Measurements from ENCODE around the gene AP5S1.

Gene AP5S1

GRCh38 chr20:3798373-3798768 is 22.0 kb upstream of the AP5S1 start:
- TF ChIP-seq, protein P1, sequence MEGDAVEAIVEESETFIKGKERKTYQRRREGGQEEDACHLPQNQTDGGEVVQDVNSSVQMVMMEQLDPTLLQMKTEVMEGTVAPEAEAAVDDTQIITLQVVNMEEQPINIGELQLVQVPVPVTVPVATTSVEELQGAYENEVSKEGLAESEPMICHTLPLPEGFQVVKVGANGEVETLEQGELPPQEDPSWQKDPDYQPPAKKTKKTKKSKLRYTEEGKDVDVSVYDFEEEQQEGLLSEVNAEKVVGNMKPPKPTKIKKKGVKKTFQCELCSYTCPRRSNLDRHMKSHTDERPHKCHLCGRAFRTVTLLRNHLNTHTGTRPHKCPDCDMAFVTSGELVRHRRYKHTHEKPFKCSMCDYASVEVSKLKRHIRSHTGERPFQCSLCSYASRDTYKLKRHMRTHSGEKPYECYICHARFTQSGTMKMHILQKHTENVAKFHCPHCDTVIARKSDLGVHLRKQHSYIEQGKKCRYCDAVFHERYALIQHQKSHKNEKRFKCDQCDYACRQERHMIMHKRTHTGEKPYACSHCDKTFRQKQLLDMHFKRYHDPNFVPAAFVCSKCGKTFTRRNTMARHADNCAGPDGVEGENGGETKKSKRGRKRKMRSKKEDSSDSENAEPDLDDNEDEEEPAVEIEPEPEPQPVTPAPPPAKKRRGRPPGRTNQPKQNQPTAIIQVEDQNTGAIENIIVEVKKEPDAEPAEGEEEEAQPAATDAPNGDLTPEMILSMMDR (IDR thresholded peaks at IDR 0.05; ENCODE audit: extremely low read depth, insufficient read depth, missing control alignments), result no peak
- in situ Hi-C loops (cut with MboI; ENCODE audit: low pct_unique_long_range_greater_than_20kb, low sequenced_read_pairs, unreplicated experiment), result no loop called here
- DNase-seq (ENCODE audit: low spot score), result no peak

DNA sequence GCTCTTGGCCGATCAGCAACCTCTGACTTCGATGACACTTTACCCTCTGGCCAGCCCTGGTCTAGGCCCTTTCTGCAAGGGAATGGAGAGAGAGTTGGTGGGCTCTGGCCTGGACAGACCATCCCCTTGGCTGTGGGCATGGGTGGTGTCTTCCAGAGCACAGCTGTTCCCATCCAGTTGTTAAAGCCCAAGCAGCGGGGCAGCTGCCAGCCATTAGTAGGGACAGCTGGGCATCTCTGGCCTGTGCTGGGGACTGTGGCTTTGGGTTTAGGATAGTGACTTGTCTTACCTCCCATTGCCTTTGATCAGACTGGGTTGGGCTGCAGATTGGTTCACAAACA is 21.5 kb upstream of the AP5S1 start:
- in situ Hi-C loops (cut with MboI; ENCODE audit: low pct_unique_long_range_greater_than_20kb, low sequenced_read_pairs, unreplicated experiment), result no loop called here
- TF ChIP-seq, protein P1 (IDR thresholded peaks at IDR 0.05; ENCODE audit: extremely low read depth, insufficient read depth, missing control alignments), result no peak
- no peak for DNase-seq (ENCODE audit: low spot score)

DNA sequence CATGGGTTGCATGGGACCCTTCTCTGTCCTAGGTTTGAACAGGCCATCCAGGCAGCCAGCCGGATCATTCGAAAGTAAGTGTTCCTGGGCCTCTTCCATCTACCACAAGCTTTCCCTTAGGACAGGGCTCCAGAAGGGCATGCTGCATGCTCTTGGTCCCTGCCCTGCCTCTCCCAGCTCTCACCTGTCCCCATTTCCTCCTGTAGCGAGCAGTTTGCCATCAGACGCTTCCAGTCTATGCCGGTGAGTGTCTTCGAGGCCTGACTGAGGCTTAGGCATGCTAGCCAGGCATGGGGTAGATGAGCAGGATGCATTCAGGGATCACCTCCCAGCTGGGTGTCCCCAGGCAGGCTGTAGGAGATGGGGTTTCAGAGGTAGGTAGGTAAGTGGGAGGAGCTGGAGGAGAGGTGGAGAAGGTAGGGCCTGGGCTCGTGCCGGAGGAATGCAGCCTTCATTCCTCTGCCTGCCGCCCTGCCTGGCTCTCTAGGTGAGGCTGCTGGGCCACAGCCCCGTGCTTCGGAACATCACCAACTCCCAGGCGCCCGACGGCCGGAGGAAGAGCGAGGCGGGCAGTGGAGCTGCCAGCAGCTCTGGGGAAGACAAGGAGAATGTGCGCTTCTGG is 20.0 kb upstream of the AP5S1 start:
- no peak for DNase-seq (ENCODE audit: low spot score)
- in situ Hi-C loops (cut with MboI; ENCODE audit: low pct_unique_long_range_greater_than_20kb, low sequenced_read_pairs, unreplicated experiment), result no loop called here
- TF ChIP-seq, protein P1 (IDR thresholded peaks at IDR 0.05; ENCODE audit: extremely low read depth, insufficient read depth, missing control alignments), result no peak

- DNase-seq (ENCODE audit: low spot score), result no peak
- in situ Hi-C loops (cut with MboI; ENCODE audit: low pct_unique_long_range_greater_than_20kb, low sequenced_read_pairs, unreplicated experiment), result no loop called here
- TF ChIP-seq, protein P1 (IDR thresholded peaks at IDR 0.05; ENCODE audit: extremely low read depth, insufficient read depth, missing control alignments), result no peak
These were observed 19.5 kb upstream of the AP5S1 start for GRCh38 chr20:3800878-3801260.

DNA sequence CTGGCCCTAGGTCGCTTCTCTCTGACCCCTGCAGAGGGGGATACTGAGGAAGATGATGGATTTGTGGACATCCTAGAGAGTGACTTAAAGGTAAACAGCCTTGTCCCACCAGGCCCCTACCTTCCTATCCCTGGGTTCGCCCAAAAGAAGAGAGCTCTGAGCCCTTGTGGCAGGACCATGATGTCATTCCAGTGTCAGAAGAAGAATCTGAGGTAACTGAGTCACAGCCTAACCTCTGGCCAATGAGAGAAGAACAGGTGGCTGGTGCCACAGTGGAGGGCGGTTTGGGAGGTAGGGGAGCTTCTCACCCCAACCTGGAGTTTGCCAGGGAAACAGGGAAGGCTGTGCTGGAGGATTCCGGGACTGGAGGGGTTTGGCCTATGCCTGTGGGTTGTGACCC is 19.0 kb upstream of the AP5S1 start:
- in situ Hi-C loops (cut with MboI; ENCODE audit: low pct_unique_long_range_greater_than_20kb, low sequenced_read_pairs, unreplicated experiment), result no loop called here
- TF ChIP-seq, protein P1 (IDR thresholded peaks at IDR 0.05; ENCODE audit: extremely low read depth, insufficient read depth, missing control alignments), result no peak
- no peak for DNase-seq (ENCODE audit: low spot score)

- in situ Hi-C loops (cut with MboI; ENCODE audit: low pct_unique_long_range_greater_than_20kb, low sequenced_read_pairs, unreplicated experiment), result no loop called here
- TF ChIP-seq, protein P1 (IDR thresholded peaks at IDR 0.05; ENCODE audit: extremely low read depth, insufficient read depth, missing control alignments), result no peak
- DNase-seq (ENCODE audit: low spot score), result no peak
These were observed 18.5 kb upstream of the AP5S1 start for GRCh38 chr20:3801846-3802245.

Measured in GM13977 (cell line).